Trophoblast cell (in vitro differentiated cells and primary cell): ENCODE data around the gene UST.

Experiments
- DNase-seq, 2 donors: peaks; one replicate each; pipeline ENCODE4 v3.0.0-alpha.2; 2016
- H2AFZ ChIP-seq: 2 replicates; pipeline ENCODE4 v1.6.1; 2013; ENCODE audit warnings: low read length, moderate library complexity, mild to moderate bottlenecking; ENCODE audit not compliant: insufficient read depth, poor library complexity
- H2AK5ac ChIP-seq: 2 replicates; pipeline ENCODE4 v1.6.1; 2013; ENCODE audit warnings: mild to moderate bottlenecking, low read length
- H2BK120ac ChIP-seq: 2 replicates; pipeline ENCODE4 v1.6.1; 2013; ENCODE audit warnings: low read length, mild to moderate bottlenecking, moderate library complexity; ENCODE audit not compliant: insufficient read depth, poor library complexity
- H2BK12ac ChIP-seq: 2 replicates; pipeline ENCODE4 v1.6.1; 2013; ENCODE audit warnings: mild to moderate bottlenecking, low read length, moderate library complexity
- H2BK5ac ChIP-seq: 2 replicates; pipeline ENCODE4 v1.6.1; 2013; ENCODE audit warnings: low read length, low read depth, moderate library complexity, mild to moderate bottlenecking; ENCODE audit not compliant: poor library complexity
- H3K14ac ChIP-seq: 2 replicates; pipeline ENCODE4 v1.6.1; 2013; ENCODE audit warnings: mild to moderate bottlenecking, low read length
- H3K18ac ChIP-seq: 2 replicates; pipeline ENCODE4 v1.6.1; 2013; ENCODE audit warnings: mild to moderate bottlenecking, low read length
- H3K23ac ChIP-seq: 2 replicates; pipeline ENCODE4 v1.6.1; 2013; ENCODE audit warnings: low read length
- H3K27ac ChIP-seq: 2 replicates; pipeline ENCODE4 v1.5.1; 2013; ENCODE audit warnings: low read depth, mild to moderate bottlenecking, inconsistent platforms, low read length, moderate library complexity
- H3K27me3 ChIP-seq: 2 replicates; pipeline ENCODE4 v1.6.1; 2013; ENCODE audit warnings: inconsistent platforms, mild to moderate bottlenecking, low read length, moderate library complexity; ENCODE audit not compliant: insufficient read depth
- H3K36me3 ChIP-seq, 2 experiments: 1 replicate in 1 of 2; 2 replicates in 1 of 2; pipeline ENCODE4 v1.6.1; 2013; ENCODE audit warnings: low read length in 2 of 2, mild to moderate bottlenecking in 2 of 2, moderate library complexity in 1 of 2; ENCODE audit not compliant: insufficient read depth in 2 of 2, control insufficient read depth in 1 of 2
- H3K4ac ChIP-seq: 2 replicates; pipeline ENCODE4 v1.6.1; 2013; ENCODE audit warnings: low read depth, mild to moderate bottlenecking, low read length, moderate library complexity
- H3K4me1 ChIP-seq, 2 experiments: 1 replicate in 1 of 2; 2 replicates in 1 of 2; pipeline ENCODE4 v1.6.1; 2013; ENCODE audit warnings: low read length in 2 of 2, mild to moderate bottlenecking in 2 of 2, moderate library complexity in 1 of 2; ENCODE audit not compliant: insufficient read depth in 2 of 2, control insufficient read depth in 1 of 2
- H3K4me2 ChIP-seq: 2 replicates; pipeline ENCODE4 v1.6.1; 2013; ENCODE audit warnings: inconsistent platforms, mild to moderate bottlenecking, low read length, moderate library complexity
- H3K4me3 ChIP-seq: 2 replicates; pipeline ENCODE4 v1.5.1; 2013; ENCODE audit warnings: mild to moderate bottlenecking, low read depth, low read length, inconsistent platforms
- H3K79me1 ChIP-seq: one replicate; pipeline ENCODE4 v1.6.1; 2013; ENCODE audit warnings: low read length
- H3K79me2 ChIP-seq: 2 replicates; pipeline ENCODE4 v1.6.1; 2013; ENCODE audit warnings: low read length, mild to moderate bottlenecking; ENCODE audit not compliant: control insufficient read depth, insufficient read depth, poor library complexity
- H3K9ac ChIP-seq: 2 replicates; pipeline ENCODE4 v1.6.1; 2013; ENCODE audit warnings: mild to moderate bottlenecking, low read length
- H3K9me3 ChIP-seq: 2 replicates; pipeline ENCODE4 v1.6.1; 2013; ENCODE audit warnings: low read depth, mild to moderate bottlenecking, control low read depth, inconsistent platforms, low read length; ENCODE audit not compliant: insufficient read depth
- H4K12ac ChIP-seq: 2 replicates; pipeline ENCODE4 v1.6.1; 2013; ENCODE audit warnings: low read depth, mild to moderate bottlenecking, low read length, moderate library complexity
- H4K8ac ChIP-seq: 2 replicates; pipeline ENCODE4 v1.6.1; 2013; ENCODE audit warnings: low read depth, mild to moderate bottlenecking, low read length, moderate library complexity
- H4K91ac ChIP-seq: one replicate; pipeline ENCODE4 v1.6.1; 2013; ENCODE audit warnings: low read depth, mild to moderate bottlenecking, low read length, moderate library complexity
- WGBS: extraction: QIAGEN DNeasy Blood & Tissue Kit; methylation state at CpG from one replicate; pipeline ENCODE4 v1.1.7; 2013; ENCODE audit warnings: missing lambda C conversion rate; ENCODE audit not compliant: insufficient read length, insufficient coverage; ENCODE audit errors: extremely low coverage; 5-methylcytosine and 5-hydroxymethylcytosine counted together

Gene UST

DNA sequence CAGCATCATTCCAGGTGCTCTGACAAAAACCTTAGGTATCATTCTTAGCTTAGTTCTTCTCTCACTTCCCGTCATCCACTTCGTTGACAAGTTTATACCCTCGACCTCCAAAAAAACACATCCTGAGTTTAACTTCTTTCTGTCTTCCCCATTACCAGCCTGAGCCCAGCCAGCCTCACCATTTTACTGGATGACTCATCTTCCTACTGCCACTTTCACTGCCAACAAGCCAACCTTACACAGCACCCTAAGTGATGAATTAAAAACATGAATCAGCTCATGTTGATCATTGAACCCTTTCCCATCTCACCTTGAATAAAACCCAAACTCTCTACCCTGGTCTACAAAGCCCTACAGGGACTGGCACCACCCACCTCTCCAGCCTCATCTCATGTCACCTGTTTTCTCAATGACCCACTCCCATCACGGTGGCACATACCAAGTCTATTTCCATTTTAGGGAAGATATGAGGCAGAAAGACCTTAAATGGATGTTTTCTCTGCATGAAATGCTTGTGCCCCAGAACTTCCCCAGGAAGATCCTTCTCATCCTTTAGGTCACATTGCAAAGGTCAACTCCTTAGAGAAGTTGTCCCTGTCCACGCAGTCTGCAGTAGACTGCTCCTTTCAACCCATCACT is 9.9 kb upstream of the UST start:
- Histone ChIP-seq H3K4me1 (no peaks in the 10 kb centered on the region), H2AK5ac (no peak overlapping the region), H3K27ac (no peak overlapping the region), H3K36me3 (no peaks in the 10 kb centered on the region), H2BK120ac (no peak overlapping the region), H3K18ac (no peak overlapping the region), H3K4ac (no peak overlapping the region), H3K4me2 (no peak overlapping the region), H3K79me2 (no peaks in the 10 kb centered on the region), H3K9me3 (peaks cover 1% of the 10 kb centered on the region), H3K14ac (no peak overlapping the region), H3K79me1 (no peaks in the 10 kb centered on the region), H3K9ac (no peak overlapping the region), H2AFZ (no peak overlapping the region), H3K23ac (no peak overlapping the region), H4K91ac (no peak overlapping the region), H4K8ac (no peak overlapping the region), H2BK12ac (no peak overlapping the region), H4K12ac (no peak overlapping the region), H2BK5ac (no peak overlapping the region), H3K4me3 (no peak overlapping the region), H3K27me3 (no peaks in the 10 kb centered on the region)
- DNase-seq = no peak
- no CpG with 5 or more reads among the region's 5 CpGs for WGBS

DNA sequence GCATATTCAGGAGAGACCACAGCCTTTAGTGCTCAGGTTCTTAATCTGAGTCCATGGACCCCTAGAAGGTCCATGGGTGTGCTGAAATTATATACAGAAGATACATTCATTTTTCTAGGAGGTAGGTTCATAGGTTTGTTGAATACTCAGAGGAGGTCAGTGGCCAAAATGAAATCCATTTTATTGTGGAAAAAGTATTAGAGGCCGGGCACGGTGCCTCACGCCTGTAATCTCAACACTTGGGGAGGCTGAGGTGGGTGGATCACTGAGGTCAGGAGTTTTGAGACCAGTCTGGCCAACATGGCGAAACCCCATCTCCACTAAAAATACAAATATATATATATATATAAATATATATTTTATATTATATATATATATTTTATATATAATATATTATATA is 9.0 kb upstream of the UST start:
- Histone ChIP-seq H2AFZ (no peak overlapping the region), H4K12ac (no peak overlapping the region), H3K9me3 (no peaks in the 10 kb centered on the region), H3K14ac (no peak overlapping the region), H3K27me3 (no peaks in the 10 kb centered on the region), H4K91ac (no peak overlapping the region), H3K4me3 (no peak overlapping the region), H3K18ac (no peak overlapping the region), H3K27ac (no peak overlapping the region), H2AK5ac (no peak overlapping the region), H3K23ac (no peak overlapping the region), H2BK5ac (no peak overlapping the region), H3K36me3 (no peaks in the 10 kb centered on the region), H3K4me2 (no peak overlapping the region), H4K8ac (no peak overlapping the region), H3K79me1 (no peaks in the 10 kb centered on the region), H3K4me1 (no peaks in the 10 kb centered on the region), H2BK120ac (no peak overlapping the region), H2BK12ac (no peak overlapping the region), H3K9ac (no peak overlapping the region), H3K79me2 (no peaks in the 10 kb centered on the region), H3K4ac (no peak overlapping the region)
- WGBS = no CpG with 5 or more reads among the region's 4 CpGs
- DNase-seq = no peak

DNA sequence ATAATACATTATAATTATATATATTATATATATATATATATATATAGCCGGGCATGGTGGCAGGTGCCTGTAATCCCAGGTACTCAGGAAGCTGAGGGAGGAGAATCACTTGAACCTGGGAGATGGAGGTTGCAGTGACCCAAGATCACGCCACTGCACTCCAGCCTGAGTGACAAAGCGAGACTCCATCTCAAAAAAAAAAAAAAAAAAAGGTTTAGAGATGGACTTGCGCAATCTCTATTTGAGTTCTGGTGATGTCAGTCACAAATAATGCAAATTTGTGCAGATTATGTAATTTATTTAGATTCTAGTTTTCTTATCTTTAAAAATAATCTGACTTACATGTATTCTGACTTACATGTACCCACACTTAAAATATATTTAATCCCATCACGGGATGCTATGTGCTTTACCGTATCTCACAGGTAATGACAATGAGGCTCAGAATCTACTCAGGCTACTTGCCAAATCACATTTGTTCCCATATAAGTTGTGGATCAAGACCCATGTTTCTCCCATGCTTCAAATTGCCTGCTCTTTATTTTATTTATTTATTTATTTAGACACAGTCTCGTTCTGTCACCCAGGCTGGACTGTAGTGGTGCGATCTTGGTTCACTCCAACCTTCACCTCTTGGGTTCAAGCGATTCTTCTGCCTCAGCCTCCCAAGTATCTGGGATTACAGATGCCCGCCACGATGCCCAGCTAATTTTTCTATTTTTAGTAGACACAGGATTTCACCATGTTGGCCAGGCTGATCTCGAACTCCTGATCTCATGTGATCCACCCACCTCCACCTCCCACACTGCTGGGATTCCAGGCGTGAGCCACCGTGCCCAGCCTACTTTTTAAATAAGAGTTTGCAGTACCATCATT is 7.6 kb upstream of the UST start:
- H3K27ac ChIP-seq = no peak overlapping the region
- H3K9ac ChIP-seq = no peak overlapping the region
- H3K18ac ChIP-seq = no peak overlapping the region
- H4K91ac ChIP-seq = no peak overlapping the region
- no peak overlapping the region for H3K4me2 ChIP-seq
- no peaks in the 10 kb centered on the region for H3K79me2 ChIP-seq
- H2AFZ ChIP-seq = no peak overlapping the region
- no peaks in the 10 kb centered on the region for H3K36me3 ChIP-seq
- no peaks in the 10 kb centered on the region for H3K9me3 ChIP-seq
- H3K4me3 ChIP-seq = no peak overlapping the region
- H3K79me1 ChIP-seq = no peaks in the 10 kb centered on the region
- no peak overlapping the region for H3K14ac ChIP-seq
- H3K4ac ChIP-seq = no peak overlapping the region
- no peak overlapping the region for H2AK5ac ChIP-seq
- H4K12ac ChIP-seq = no peak overlapping the region
- H3K23ac ChIP-seq = no peak overlapping the region
- H3K27me3 ChIP-seq = no peaks in the 10 kb centered on the region
- H3K4me1 ChIP-seq = no peaks in the 10 kb centered on the region
- H4K8ac ChIP-seq = no peak overlapping the region
- no CpG with 5 or more reads among the region's 14 CpGs for WGBS
- H2BK12ac ChIP-seq = no peak overlapping the region
- no peak for DNase-seq
- H2BK120ac ChIP-seq = no peak overlapping the region
- no peak overlapping the region for H2BK5ac ChIP-seq

DNA sequence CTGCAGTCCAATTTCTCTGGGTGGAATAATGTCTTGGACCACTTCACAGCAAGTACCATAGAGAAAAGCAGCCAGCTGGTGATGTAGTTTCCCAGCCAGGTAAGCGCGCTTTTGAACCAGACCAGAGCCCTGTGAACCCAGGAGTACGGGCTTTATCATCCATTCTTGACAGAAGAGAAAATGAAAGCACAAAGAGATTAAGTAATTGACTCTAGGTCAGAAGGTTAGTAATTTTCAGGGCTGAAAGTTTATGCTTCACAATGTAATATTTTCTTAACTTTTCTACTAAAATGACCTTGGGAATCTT is 7.1 kb upstream of the UST start:
- no peaks in the 10 kb centered on the region for H3K79me2 ChIP-seq
- no peak overlapping the region for H3K23ac ChIP-seq
- no peak for DNase-seq
- H3K36me3 ChIP-seq = no peaks in the 10 kb centered on the region
- no peak overlapping the region for H3K18ac ChIP-seq
- H2AFZ ChIP-seq = no peak overlapping the region
- no CpG with 5 or more reads among the region's 3 CpGs for WGBS
- no peak overlapping the region for H3K14ac ChIP-seq
- H4K12ac ChIP-seq = no peak overlapping the region
- H3K79me1 ChIP-seq = no peaks in the 10 kb centered on the region
- H3K4ac ChIP-seq = no peak overlapping the region
- H3K27me3 ChIP-seq = no peaks in the 10 kb centered on the region
- H4K8ac ChIP-seq = no peak overlapping the region
- H3K9me3 ChIP-seq = no peaks in the 10 kb centered on the region
- no peak overlapping the region for H3K4me3 ChIP-seq
- no peak overlapping the region for H4K91ac ChIP-seq
- no peak overlapping the region for H2BK120ac ChIP-seq
- no peak overlapping the region for H2BK5ac ChIP-seq
- no peaks in the 10 kb centered on the region for H3K4me1 ChIP-seq
- no peak overlapping the region for H3K4me2 ChIP-seq
- H3K9ac ChIP-seq = no peak overlapping the region
- no peak overlapping the region for H2BK12ac ChIP-seq
- H2AK5ac ChIP-seq = no peak overlapping the region
- H3K27ac ChIP-seq = no peak overlapping the region
